GM18508 (cell line): ENCODE measurements around the gene PPFIA3.
"Not testable (repeated sequence)": the region's sequence is repeated elsewhere in the genome, so short reads cannot be mapped to it uniquely, and the experiment has no call there.

Experiments used
- ATAC-seq: cut with Tn5 transposase; IDR thresholded peaks from one replicate; pipeline ENCODE4 v1.9.1; 2021; ENCODE audit warnings: moderate number of reproducible peaks; ENCODE audit not compliant: insufficient read depth, unreplicated experiment

Gene PPFIA3

DNA sequence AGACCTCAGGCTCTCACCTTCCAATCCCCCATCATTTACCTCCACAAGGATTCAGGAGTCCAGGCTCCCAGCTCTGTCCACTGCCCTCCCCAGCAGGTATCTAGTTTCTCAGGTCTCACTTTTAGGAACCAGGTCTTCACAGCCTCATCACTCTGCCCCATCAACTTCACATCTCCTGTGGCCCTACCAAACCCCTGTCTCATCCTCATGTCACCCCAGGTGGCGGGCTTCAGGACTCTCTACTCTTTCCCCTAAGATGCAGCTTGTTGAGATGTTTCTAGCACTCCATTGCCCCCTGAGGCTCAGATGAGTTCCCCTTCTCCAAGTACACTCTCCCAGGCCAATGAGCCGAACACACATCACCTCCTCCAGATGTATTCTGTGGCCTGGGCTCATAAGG, 1.5 kb downstream of the PPFIA3 start:
- ATAC-seq: no peak

DNA sequence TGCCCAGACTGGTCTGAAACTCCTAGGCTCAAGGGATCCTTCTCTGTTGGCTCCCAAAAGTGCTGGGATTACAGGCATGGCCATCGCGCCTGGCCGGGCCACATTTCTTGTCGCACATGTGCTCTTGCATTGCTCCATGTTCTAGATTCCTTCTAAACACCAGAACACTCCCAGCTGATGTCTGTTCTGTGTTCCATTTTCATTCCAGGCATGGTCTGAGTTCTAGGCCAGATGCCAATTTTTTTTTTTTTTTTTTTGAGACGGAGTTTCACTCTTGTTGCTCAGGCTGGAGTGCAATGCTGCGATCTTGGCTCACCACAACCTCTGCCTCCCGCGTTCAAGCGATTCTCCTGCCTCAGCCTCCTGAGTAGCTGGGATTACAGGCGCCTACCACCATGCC, 2.5 kb downstream of the PPFIA3 start:
- ATAC-seq: not testable (repeated sequence)

DNA sequence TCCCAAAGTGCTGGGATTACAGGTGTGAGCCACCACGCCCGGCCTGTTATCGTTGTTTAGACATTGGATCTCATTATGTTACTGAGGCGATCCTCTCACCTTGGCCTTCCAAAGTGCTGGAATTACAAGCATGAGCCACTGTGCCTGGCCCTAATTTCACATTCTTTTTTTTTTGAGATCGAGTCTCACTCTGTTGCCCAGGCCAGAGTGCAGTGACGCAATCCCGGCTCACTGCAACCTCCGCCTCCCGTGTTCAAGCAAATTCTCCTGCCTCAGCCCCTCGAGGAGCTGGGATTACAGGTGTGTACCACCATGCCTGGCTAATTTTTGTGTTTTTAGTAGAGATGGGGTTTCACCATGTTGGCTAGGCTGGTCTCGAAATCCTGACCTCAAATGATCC, 3.9 kb downstream of the PPFIA3 start:
- not testable (repeated sequence) for ATAC-seq

DNA sequence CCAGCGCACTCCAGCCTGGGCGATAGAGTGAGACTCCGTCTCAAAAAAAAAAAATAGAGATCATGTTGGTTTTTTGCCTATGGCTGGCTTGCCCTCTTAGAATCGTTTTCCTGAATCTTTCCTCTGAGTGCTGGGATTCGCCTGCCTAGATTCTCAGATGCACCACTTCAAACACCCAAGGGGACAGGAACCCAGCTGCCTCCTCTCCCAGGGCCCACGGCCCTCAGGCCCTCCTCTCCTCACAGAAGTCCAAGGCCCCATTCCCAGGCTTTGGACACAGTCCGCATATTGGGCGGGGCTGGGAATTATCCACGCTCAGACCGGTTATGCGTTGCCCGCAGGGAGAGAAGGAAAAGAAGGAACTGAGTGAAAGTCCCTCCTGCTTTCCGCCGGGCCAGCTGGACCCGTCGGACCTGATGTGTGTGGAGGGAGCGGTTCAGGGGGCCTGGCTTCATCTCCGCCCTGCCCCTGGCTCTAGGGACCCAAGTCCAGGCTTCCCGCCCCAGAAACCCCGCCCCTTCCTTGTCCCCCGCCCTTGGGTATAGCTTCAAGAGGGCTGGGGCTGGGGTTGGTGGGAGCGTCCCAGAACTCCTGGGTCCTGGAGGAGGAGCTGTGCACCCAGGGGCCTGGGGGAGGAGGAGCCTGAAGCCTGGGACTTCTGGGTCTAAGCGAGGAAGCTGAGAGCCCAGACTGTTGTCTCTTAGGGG, 5.8 kb downstream of the PPFIA3 start:
- ATAC-seq: no peak

DNA sequence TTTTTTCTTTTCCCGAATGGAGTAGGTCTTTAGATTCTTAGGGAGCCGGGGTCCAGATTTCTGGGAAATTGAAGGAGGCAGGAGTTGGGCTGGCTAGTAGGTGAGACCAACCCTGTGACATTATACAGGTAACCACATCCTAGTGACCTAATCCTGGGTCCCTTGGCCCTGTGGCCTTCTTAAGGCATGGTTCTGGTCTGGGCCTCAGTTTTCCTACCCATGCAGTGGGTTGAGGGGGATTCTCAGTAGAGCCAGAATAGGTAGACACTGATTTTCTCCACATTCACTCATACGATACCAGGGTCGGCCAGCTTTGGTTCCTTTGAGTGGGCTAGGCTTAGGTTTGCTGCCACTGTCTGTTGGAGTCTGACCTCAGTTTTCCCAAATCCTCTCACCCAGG, 7.2 kb downstream of the PPFIA3 start:
- no peak for ATAC-seq

DNA sequence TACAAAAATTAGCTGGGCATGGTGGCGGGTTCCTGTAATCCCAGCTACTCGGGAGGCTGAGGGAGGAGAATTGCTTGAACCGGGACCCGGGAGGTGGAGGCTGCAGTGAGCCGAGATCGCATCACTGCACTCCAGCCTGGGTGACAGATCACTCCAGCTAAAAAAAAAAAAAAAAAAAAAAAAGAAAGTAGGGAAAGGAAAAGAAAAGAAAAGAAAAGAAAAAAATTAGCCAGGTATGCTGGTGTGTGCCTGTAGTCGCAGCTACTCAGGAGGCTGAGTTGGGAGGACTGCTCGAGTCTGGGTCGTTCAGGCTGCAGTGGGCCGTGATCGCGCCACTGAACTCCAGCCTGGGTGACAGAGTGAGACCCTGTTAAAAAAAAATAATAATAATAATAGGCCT, 7.9 kb downstream of the PPFIA3 start:
- ATAC-seq: not testable (repeated sequence)

DNA sequence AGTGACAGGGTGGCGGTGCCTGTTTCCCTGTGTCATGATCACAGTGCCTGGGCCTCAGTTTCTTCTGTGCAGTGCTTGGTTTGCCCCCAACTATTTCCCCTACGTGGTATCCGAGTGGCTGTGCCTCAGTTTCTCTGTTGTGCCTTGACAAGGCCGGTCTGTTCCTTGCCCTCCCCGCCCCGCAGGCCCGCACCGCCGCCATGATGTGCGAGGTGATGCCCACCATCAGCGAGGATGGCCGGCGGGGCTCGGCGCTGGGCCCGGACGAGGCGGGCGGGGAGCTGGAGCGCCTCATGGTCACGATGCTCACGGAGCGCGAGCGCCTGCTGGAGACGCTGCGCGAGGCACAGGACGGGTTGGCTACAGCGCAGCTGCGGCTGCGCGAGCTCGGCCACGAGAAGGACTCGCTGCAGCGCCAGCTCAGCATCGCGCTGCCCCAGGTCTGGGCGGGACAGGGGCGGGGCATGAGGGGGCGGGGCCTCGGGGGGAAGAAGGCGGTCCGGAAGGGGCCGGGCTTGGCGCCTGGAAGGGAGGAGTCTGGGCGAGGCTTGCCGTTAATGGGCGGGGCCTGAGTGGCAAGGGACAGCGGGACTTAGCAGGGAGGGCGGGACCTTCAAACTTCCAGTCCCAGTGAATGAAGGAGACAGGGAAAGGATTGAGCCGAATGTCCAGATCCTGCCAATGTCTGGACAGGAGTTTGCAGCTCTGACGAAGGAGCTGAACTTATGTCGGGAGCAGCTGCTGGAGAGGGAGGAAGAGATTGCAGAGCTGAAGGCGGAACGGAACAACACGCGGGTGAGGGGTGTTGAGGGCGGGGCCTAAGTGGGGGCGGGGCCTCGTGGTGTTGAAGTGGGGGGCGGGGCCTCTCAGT, 8.6 kb downstream of the PPFIA3 start:
- no peak for ATAC-seq

DNA sequence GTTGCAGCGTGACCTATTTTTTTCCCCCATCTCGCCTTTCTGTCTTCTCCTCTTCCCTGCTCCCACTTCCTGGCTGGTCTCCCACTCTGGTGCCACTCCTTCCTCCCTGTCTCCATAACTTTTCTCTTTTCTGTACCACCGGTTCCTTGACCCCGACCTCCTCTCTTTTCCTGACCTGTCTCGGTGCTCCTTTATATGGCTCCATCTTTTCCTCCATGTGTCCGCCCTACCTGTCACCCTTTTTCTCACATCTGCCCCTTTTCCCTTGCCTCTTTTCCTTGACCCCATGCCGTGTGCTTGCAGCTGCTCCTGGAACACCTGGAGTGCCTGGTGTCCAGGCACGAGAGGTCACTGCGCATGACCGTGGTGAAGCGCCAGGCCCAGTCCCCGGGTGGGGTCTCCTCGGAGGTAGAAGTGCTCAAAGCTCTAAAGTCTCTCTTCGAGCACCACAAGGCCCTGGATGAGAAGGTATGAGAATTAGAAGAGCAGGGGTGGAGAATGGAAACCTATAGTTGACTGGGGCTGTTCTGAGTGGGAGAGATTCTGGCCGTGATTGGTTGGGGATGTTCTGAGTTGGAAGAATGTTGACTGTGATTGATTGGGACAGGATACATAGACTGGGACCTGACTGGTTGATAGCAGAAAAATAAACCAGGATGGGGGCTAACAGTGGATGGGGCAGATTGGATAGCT, 9.3 kb downstream of the PPFIA3 start:
- no peak for ATAC-seq

DNA sequence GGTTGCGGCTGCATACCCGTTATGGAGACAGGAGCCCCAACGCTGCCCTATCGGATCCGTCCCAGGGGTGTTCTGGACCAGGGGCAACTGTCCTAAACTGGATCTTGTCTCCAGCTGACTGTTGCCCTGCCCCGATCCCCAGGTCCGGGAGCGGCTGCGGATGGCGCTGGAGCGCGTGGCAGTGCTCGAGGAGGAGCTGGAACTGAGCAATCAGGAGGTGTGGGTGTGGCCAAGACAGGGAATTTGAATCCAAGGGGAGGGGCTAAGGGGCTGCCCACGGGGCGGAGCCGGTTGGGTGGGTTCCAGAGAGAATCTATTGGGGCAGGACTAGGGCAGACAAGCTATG, 9.9 kb downstream of the PPFIA3 start:
- ATAC-seq: no peak

DNA sequence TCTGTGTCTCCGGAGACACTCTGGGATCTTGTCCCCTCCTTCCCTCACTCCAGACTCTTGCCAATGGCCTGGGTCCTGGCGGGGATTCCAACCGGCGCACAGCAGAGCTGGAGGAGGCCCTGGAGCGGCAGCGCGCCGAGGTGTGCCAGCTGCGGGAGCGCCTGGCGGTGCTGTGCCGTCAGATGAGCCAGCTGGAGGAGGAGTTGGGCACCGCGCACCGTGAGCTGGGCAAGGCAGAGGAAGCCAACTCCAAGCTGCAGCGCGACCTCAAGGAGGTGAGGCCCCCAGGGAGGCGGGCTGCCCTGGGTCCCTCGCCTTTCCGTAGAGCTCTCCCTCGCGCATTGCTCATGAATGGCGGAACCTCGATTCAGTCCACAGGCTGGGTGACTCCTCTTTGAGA, 11.0 kb downstream of the PPFIA3 start:
- ATAC-seq: no peak

DNA sequence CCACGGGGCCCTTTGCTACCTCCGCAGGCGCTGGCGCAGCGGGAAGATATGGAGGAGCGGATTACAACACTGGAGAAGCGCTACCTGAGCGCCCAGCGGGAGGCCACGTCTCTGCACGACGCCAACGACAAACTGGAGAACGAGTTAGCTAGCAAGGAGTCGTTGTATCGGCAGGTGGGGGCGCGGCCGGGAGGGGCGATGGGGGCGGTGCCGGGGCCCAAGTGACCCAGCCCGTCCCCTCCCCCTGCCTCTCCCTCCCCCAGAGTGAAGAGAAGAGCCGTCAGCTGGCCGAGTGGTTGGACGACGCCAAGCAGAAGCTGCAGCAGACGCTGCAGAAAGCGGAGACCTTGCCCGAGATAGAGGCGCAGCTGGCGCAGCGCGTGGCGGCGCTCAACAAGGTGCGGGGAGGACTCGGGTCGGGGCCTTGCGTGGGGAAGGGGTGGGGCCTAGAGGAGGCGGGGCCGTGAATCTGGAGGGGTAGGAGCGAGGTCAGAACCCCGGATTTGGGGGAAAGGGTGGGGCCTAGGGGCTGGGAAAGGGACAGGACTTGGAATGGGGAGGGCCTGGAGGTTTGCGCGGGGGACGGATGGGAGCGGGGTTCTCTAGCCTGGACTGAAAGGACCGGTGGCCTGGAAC, 13.7 kb downstream of the PPFIA3 start:
- no peak for ATAC-seq

DNA sequence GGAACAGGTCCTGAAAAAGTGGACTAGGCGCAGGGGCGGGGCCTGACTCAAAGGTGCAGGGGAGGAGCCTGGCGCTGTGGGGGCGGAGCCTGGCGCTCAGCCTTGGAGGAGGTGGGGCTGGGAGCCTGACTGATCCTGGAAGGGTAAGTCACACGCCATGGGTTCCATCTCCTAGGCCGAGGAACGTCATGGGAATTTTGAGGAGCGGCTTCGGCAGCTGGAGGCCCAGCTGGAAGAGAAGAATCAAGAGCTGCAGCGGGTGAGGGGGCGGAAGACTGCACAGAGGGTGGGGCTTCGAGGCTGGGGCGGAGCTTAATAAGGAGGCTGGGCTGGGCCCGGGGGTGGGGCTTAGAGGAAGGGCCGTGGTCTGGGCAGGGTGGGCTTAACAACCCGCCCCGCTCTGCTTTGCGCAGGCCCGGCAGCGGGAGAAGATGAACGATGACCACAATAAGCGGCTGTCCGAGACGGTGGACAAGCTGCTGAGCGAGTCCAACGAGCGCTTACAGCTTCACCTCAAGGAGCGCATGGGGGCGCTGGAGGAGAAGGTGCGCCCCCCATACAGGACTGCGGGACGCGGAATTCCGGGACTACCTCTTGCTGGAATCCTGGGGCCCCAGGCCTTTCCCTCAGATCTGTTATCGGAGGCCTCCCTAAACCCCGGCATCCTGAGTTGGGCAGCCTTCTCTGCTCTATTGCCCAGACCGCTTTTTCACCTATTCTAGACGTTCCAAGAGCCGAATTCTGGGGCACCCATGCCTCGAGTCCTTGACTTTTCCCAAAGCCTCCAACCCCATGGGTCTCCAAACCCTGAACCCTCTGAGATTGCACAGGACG, 14.5 kb downstream of the PPFIA3 start:
- no peak for ATAC-seq

DNA sequence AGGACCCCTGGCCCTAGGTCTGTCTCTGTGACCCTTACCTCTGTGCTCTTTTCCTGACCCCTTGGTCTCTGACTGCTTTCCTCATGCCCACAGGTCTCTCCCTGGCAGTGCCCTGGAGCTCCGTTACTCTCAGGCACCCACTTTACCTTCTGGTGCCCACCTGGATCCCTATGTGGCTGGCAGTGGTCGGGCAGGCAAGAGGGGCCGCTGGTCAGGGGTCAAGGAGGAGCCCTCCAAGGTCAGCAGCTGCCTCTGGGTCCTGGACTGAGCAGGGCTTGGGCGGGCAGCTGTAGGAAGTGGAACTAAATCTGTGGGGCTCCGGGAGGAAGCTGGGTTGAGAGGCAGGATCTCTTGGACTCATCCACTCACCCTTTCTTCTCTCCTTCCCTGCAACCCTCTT, 16.3 kb downstream of the PPFIA3 start:
- no peak for ATAC-seq

DNA sequence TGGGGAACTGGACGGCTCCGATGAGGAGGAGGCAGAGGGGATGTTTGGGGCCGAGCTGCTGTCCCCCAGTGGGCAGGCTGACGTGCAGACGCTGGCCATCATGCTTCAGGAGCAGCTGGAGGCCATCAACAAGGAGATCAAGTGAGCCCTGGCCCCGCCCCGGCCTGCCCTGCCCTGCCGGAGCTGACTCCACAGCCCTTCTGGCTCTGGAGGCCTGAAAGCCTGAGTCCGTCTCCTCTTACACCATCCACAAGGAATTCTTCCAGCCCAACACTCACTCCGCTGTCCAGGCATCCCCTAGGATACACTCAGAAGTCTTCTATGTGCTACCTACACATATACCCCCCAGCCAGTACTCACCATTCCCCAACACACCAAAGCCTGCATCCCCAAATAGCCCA, 17.4 kb downstream of the PPFIA3 start:
- ATAC-seq: no peak

DNA sequence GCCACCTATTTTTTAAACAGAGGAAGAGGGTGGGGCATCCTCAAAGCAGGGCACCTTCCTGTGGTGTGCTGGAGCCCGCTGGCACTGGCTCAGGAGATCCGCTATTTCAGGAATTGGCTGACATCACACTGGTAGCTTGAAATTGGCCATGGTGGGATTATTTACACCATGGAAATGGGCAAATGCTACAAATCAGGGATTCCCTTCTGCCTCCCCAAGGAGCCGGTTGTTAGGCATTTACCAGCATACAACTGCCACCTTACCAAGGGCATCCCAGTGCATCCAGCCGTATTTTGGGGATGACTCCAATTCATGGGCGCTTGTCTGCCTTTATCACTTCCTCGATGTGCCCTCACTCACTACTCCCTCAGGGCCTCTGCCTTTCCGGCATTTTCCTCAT, 21.6 kb downstream of the PPFIA3 start:
- no peak for ATAC-seq

DNA sequence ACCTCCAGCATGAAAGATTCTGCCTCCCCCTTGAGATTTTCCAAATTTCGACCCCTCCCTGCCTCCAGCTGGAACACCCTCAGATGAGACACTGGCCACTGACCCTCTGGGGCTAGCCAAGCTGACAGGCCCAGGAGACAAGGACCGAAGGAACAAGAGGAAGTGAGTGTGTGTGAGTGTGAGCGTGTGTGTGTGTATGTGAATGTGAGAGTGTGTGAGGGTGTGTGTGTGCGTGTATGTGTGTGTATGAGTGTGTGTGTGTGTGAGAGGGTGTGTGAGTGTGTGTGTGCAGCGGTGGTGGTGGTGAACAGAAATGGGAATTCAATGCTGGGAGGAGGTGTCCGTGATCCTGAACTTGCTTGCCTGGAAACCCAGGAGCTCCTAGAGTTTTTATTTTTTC, 22.0 kb downstream of the PPFIA3 start:
- ATAC-seq: no peak

DNA sequence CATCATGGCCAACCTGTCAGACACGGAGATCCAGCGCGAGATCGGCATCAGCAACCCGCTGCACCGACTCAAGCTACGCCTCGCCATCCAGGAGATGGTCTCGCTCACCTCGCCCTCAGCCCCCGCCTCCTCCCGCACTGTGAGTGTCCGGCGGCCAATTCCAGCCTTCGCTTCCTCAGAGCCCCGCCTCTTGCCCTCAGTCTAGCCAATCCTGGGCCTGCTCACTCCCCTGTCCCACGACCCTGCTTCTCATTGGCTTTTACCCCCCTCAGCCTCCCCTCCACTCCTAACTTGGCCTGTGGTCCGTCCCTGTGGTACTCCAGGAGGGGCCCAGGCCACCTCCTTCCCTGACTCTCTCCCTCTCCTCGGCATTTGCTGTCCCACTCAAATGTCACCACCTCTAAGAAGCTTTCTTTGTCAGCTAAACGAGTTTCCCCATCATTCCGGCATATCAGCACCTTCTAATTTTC, 23.6 kb downstream of the PPFIA3 start:
- no peak for ATAC-seq

DNA sequence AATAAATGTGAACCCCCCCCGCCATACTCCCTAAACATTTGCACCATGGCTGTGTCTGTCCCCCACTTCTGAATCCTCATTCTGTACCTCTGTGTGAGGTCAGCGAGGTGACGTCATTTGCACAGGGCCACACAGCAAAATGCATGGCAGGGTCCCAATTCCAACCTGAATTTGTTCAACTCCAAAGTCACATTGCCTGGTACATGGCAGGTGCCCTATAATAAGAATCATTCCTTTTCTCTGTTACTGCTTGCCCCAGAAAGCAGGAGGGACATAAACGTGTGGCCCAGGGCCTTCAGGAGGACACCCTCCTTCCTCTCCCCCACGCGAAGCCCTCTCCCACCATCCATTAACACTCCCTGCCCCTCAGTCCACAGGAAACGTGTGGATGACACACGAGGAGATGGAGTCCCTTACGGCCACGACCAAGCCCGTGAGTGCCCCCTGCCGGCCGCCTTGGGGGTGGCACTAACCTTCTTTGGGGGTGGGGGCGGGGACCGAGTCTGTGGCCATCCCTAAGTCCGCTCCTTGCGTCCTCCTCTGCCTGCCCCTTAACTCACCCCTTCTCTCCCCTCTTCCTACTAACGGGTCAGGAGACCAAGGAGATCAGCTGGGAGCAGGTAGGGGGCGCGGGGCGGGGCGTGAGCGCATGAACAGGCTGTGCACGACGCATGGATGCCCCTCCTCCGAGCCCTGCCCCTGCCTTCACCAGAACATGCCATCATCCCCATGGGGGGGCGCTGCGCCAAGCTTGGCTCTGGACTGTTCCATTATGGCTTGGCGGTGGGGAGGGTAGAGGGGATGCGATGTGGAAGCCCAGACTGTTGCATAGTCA, 26.4 kb downstream of the PPFIA3 start:
- no peak for ATAC-seq

DNA sequence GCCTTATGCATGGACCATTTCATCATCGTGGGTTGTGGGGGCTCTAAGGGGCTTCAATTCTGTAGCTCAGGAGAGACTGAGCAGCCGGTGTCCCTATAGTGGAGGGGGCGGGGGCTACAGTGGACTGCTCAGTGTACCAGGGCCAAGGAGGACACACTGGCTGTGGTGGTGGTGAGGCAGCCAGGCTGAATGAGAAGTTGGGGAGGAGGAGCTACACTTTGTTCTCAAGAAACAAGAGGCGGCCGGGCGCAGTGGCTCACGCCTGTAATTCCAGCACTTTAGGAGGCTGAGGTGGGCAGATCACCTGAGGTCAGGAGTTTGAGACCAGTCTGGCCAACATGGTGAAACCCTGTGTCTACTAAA, 27.0 kb downstream of the PPFIA3 start:
- not testable (repeated sequence) for ATAC-seq
